ENCODE results near the gene TEX47. TPM values are rescaled to one million over a fixed set of nuclear protein-coding genes. Genes with fewer than 3 reads are reported as not detected.
A peak's percentile ranks its signal among the peaks of the same experiment; 100 is the strongest.

The TEX47 gene
- total and polyA plus RNA-seq, 7 experiments from 2014 or later = not detected

DNA sequence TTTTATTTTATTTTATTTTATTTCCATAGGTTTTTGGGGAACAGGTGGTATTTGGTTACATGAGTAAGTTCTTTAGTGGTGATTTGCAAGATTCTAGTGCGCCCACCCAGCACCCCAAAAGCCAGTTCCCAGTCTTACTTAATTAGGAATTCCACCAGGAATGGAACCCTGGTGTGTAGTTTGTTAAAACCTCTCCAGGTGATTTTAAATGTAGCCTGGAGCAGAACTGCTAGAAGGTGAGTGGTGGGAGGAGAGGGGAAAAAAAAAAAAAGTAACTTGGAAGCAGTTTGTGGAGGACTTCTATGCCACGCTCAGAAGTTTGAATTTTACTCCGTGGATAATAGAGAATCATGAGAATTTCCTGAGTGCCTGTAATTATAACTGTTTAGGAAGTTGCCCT, 5.5 kb upstream of the TEX47 start:
- Mint-ChIP-seq H3K4me1 (no peaks in the 10 kb centered on the region), H3K36me3 (no peaks in the 10 kb centered on the region), H3K4me3 (no peak overlapping the region), H3K27me3 (peaks cover 0 to 10% (median 0%) of the 10 kb centered on the region in 5 donors), H3K27ac (no peak overlapping the region), H3K9me3 (no peaks in the 10 kb centered on the region)
- ChIA-PET CTCF (no interaction called here), POLR2A (no interaction called here)
- H3K4me1 ChIP-seq (ENCODE audit: control insufficient read depth in 2 of 2, insufficient read depth in 2 of 2, low read length in 2 of 2) = no peaks in the 10 kb centered on the region
- ATAC-seq (no peak), DNase-seq (no peak)
- H3K9me3 ChIP-seq (ENCODE audit: control insufficient read depth in 2 of 3, low read length in 3 of 3) = no peaks in the 10 kb centered on the region
- no peaks in the 10 kb centered on the region for H3K36me3 ChIP-seq (ENCODE audit: control insufficient read depth in 2 of 3, insufficient read depth in 3 of 3, low read length in 3 of 3)
- no peak overlapping the region for H3K4me3 ChIP-seq (ENCODE audit: low read length)
- intact Hi-C loops (cut with micrococcal nuclease) = no loop called here
- H3K27me3 ChIP-seq (ENCODE audit: control insufficient read depth in 2 of 2, insufficient read depth in 2 of 2, low read length in 2 of 2) = no peaks in the 10 kb centered on the region
- no peak overlapping the region for H3K27ac ChIP-seq (ENCODE audit: low read depth, low read length)

DNA sequence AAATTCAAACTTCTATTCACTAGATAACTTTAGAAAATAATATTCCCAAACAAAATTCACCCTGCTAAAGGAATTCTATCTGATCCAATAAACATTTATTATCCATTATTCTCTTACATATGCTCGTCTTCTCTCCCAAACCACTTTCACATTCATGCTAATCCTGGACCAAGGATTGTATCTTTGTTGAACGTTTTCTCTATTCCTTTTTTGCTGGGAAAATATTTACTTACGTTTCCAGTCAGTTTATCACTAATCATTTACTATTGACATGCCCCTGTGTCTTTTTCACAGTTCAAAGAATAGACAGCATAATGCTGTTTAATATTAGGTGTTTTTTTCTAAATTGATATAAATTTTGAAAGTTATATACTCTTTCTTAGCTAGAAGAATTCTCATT, 3.2 kb downstream of the TEX47 start:
- Histone ChIP-seq H3K36me3 (ENCODE audit: control insufficient read depth in 2 of 3, insufficient read depth in 3 of 3, low read length in 3 of 3) (no peaks in the 10 kb centered on the region), H3K27ac (ENCODE audit: low read depth, low read length) (no peak overlapping the region), H3K9me3 (ENCODE audit: control insufficient read depth in 2 of 3, low read length in 3 of 3) (no peaks in the 10 kb centered on the region), H3K4me3 (ENCODE audit: low read length) (no peak overlapping the region), H3K4me1 (ENCODE audit: control insufficient read depth in 2 of 2, insufficient read depth in 2 of 2, low read length in 2 of 2) (no peaks in the 10 kb centered on the region), H3K27me3 (ENCODE audit: control insufficient read depth in 2 of 2, insufficient read depth in 2 of 2, low read length in 2 of 2) (no peaks in the 10 kb centered on the region)
- Mint-ChIP-seq H3K4me3 (no peak overlapping the region), H3K27me3 (peaks cover 0 to 5% (median 0%) of the 10 kb centered on the region in 5 donors), H3K36me3 (no peaks in the 10 kb centered on the region), H3K9me3 (no peaks in the 10 kb centered on the region), H3K27ac (no peak overlapping the region), H3K4me1 (no peaks in the 10 kb centered on the region)
- CTCF ChIA-PET = interaction anchor here (1.8 to 2.6 kb wide), 2 partner anchors 830 to 831 kb away, joined by 6 to 14 read pairs; no protein-coding TSS in a partner anchor
- ATAC-seq = no peak
- intact Hi-C loops (cut with micrococcal nuclease) = no loop called here
- POLR2A ChIA-PET = no interaction called here
- no peak for DNase-seq

DNA sequence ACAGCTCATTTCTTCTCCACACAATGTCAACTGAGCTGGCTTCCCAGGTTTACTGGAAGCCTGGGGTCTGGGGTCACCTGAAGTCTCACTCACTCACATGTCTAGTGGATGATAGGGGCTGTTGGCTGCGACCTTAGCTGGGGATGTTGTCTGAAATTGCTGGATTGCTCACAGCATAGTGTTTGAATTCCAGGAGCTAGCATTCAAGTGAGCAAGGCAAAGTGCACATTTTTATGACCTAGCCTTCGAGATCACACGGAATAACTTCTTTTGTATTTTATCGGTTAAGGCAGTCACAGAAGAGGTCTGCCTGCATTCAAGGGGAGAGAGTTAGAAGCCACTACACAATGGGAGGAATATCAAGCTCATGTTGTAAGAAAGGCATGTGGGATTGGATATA, 3.6 kb downstream of the TEX47 start:
- Histone ChIP-seq H3K4me3 (ENCODE audit: low read length) (no peak overlapping the region), H3K4me1 (ENCODE audit: control insufficient read depth in 2 of 2, insufficient read depth in 2 of 2, low read length in 2 of 2) (no peaks in the 10 kb centered on the region), H3K27me3 (ENCODE audit: control insufficient read depth in 2 of 2, insufficient read depth in 2 of 2, low read length in 2 of 2) (no peaks in the 10 kb centered on the region), H3K36me3 (ENCODE audit: control insufficient read depth in 2 of 3, insufficient read depth in 3 of 3, low read length in 3 of 3) (no peaks in the 10 kb centered on the region), H3K9me3 (ENCODE audit: control insufficient read depth in 2 of 3, low read length in 3 of 3) (no peaks in the 10 kb centered on the region), H3K27ac (ENCODE audit: low read depth, low read length) (no peak overlapping the region)
- DNase-seq = no peak
- Mint-ChIP-seq H3K4me1 (no peaks in the 10 kb centered on the region), H3K27me3 (peaks cover 0 to 5% (median 0%) of the 10 kb centered on the region in 5 donors), H3K4me3 (no peak overlapping the region), H3K9me3 (no peaks in the 10 kb centered on the region), H3K36me3 (no peaks in the 10 kb centered on the region), H3K27ac (no peak overlapping the region)
- ATAC-seq = no peak
- ChIA-PET POLR2A (no interaction called here), CTCF (interaction anchor here (2.6 kb wide), 1 partner anchor 831 kb away, joined by 14 read pairs; no protein-coding TSS in a partner anchor)
- intact Hi-C loops (cut with micrococcal nuclease) = no loop called here

DNA sequence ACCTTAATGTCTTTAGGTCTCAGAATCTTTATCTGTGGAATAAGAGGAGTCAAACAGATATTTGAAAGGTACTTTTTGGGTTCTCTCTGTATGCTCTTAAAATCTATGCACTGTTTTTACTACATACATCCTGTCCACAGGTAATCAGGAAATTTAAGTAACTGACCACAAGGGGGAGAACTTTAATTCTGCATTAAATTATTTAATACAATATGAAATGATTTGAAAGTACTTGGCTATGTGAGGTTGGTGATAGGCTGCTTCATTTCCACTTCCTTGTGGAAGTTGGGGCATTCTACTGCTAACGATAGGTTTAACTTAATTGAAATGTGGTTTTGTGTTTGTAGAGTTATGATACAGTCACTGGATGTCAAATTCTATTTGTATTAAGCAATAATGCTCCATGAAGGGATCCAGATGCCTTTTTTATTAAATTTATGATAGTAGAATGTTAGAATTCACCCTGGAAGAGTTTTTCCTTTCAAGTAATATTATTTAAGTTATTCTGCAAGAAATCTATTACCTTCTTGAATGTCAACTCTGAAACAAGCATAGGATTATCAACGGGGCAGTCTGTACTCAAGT, 6.0 kb downstream of the TEX47 start:
- ChIA-PET CTCF (interaction anchor here (2.6 kb wide), 1 partner anchor 833 kb away, joined by 14 read pairs; no protein-coding TSS in a partner anchor), POLR2A (no interaction called here)
- H3K27ac Mint-ChIP-seq = no peak overlapping the region
- no peaks in the 10 kb centered on the region for H3K9me3 ChIP-seq (ENCODE audit: control insufficient read depth in 2 of 3, low read length in 3 of 3)
- H3K36me3 ChIP-seq (ENCODE audit: control insufficient read depth in 2 of 3, insufficient read depth in 3 of 3, low read length in 3 of 3) = no peaks in the 10 kb centered on the region
- intact Hi-C loops (cut with micrococcal nuclease) = loop anchor here (1.0 to 10.0 kb wide), 5 partner anchors 834 to 1637 kb away; no protein-coding TSS in a partner anchor
- H3K27ac ChIP-seq (ENCODE audit: low read depth, low read length) = no peak overlapping the region
- no peaks in the 10 kb centered on the region for H3K27me3 ChIP-seq (ENCODE audit: control insufficient read depth in 2 of 2, insufficient read depth in 2 of 2, low read length in 2 of 2)
- no peaks in the 10 kb centered on the region for H3K27me3 Mint-ChIP-seq
- no peak overlapping the region for H3K4me3 ChIP-seq (ENCODE audit: low read length)
- H3K4me1 Mint-ChIP-seq = no peaks in the 10 kb centered on the region
- no peak overlapping the region for H3K4me3 Mint-ChIP-seq
- no peaks in the 10 kb centered on the region for H3K36me3 Mint-ChIP-seq
- no peaks in the 10 kb centered on the region for H3K9me3 Mint-ChIP-seq
- DNase-seq (peak in 6 of 9 donors; percentile 1 to 42 (median 33)), ATAC-seq (no peak)
- H3K4me1 ChIP-seq (ENCODE audit: control insufficient read depth in 2 of 2, insufficient read depth in 2 of 2, low read length in 2 of 2) = no peaks in the 10 kb centered on the region

DNA sequence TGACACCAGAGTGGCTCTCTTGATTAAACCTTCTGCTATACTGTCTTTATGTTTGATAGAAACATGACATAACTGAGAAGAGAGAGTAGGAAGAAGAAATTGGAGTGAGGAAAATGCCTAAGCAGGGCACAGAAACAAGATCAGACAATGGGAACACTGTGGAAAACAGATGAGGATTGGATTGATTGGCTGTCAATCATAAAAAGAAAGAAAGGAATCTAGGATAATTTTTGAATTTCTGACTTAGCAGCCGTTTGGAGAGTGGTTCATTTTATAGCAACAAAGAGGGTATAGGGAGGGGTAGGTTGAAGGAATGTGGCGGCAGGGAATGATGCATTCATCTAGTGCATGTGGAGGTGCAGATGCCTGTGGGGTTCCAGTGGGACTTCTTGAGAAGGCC, 7.8 kb downstream of the TEX47 start:
- H3K9me3 Mint-ChIP-seq = no peaks in the 10 kb centered on the region
- H3K4me1 Mint-ChIP-seq = no peaks in the 10 kb centered on the region
- Histone ChIP-seq H3K4me1 (ENCODE audit: control insufficient read depth in 2 of 2, insufficient read depth in 2 of 2, low read length in 2 of 2) (no peaks in the 10 kb centered on the region), H3K27me3 (ENCODE audit: control insufficient read depth in 2 of 2, insufficient read depth in 2 of 2, low read length in 2 of 2) (no peaks in the 10 kb centered on the region), H3K27ac (ENCODE audit: low read depth, low read length) (no peak overlapping the region), H3K9me3 (ENCODE audit: control insufficient read depth in 2 of 3, low read length in 3 of 3) (no peaks in the 10 kb centered on the region), H3K36me3 (ENCODE audit: control insufficient read depth in 2 of 3, insufficient read depth in 3 of 3, low read length in 3 of 3) (no peaks in the 10 kb centered on the region), H3K4me3 (ENCODE audit: low read length) (no peak overlapping the region)
- ATAC-seq (no peak), DNase-seq (no peak)
- no peaks in the 10 kb centered on the region for H3K27me3 Mint-ChIP-seq
- CTCF ChIA-PET = no interaction called here
- intact Hi-C loops (cut with micrococcal nuclease) = loop anchor here (2.0 to 10.0 kb wide), 3 partner anchors 1327 to 1639 kb away; no protein-coding TSS in a partner anchor
- H3K27ac Mint-ChIP-seq = no peak overlapping the region
- H3K4me3 Mint-ChIP-seq = no peak overlapping the region
- no peaks in the 10 kb centered on the region for H3K36me3 Mint-ChIP-seq
- POLR2A ChIA-PET = no interaction called here

DNA sequence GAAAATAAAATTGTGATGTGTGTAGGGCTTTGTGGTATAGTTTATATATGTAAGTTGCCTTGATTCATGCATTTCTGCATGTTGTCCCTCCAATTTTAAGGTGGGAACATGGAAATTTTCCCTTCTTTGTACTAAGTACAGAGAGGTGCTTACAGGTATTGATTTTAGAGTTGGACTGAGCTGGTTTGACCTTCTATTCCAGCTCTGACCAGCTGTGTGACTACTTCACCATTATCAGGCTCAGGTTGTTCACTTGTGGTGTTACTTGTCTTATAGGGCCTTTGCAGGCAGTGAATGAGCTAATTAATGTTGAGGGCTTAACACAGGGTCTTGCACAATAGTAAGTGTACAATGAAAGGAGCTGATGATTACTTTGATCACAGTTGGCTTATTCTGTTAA, 19.7 kb downstream of the TEX47 start:
- Histone ChIP-seq H3K4me1 (ENCODE audit: control insufficient read depth in 2 of 2, insufficient read depth in 2 of 2, low read length in 2 of 2) (no peaks in the 10 kb centered on the region), H3K27me3 (ENCODE audit: control insufficient read depth in 2 of 2, insufficient read depth in 2 of 2, low read length in 2 of 2) (no peaks in the 10 kb centered on the region), H3K9me3 (ENCODE audit: control insufficient read depth in 2 of 3, low read length in 3 of 3) (no peaks in the 10 kb centered on the region), H3K4me3 (ENCODE audit: low read length) (no peak overlapping the region), H3K27ac (ENCODE audit: low read depth, low read length) (no peak overlapping the region), H3K36me3 (ENCODE audit: control insufficient read depth in 2 of 3, insufficient read depth in 3 of 3, low read length in 3 of 3) (no peaks in the 10 kb centered on the region)
- Mint-ChIP-seq H3K4me1 (peaks cover 0 to 1% (median 0%) of the 10 kb centered on the region in 7 donors), H3K36me3 (no peaks in the 10 kb centered on the region), H3K4me3 (no peak overlapping the region), H3K27me3 (peaks cover 0 to 12% (median 0%) of the 10 kb centered on the region in 5 donors), H3K9me3 (no peaks in the 10 kb centered on the region), H3K27ac (no peak overlapping the region)
- DNase-seq (no peak), ATAC-seq (no peak)
- intact Hi-C loops (cut with micrococcal nuclease) = no loop called here
- CTCF ChIA-PET = no interaction called here
- POLR2A ChIA-PET = no interaction called here

DNA sequence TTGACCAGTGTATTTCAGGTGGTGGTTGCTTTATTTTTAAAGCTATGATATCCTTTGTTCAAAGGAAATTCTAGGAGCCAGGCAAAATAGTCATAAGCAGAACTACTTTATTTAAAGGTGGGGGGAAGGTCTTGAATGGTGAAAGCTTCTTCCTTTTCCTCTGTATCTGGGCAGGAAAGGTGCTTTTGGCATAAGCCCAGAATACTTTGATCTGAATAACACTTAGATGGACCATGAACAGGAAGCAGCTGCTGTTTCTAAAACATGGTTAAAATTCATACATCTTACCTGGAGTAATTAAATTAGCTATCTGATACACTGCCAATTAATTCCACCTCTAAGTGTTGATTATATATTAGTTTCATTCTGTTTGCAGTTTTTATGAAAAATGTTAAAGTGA, 22.8 kb downstream of the TEX47 start:
- H3K4me1 Mint-ChIP-seq = peaks cover 0 to 1% (median 0%) of the 10 kb centered on the region in 7 donors
- H3K27me3 Mint-ChIP-seq = peaks cover 0 to 5% (median 4%) of the 10 kb centered on the region in 5 donors
- no peaks in the 10 kb centered on the region for H3K36me3 Mint-ChIP-seq
- peaks cover 0 to under 1% (median 0%) of the 10 kb centered on the region in 11 donors for H3K9me3 Mint-ChIP-seq
- Histone ChIP-seq H3K4me3 (ENCODE audit: low read length) (no peak overlapping the region), H3K4me1 (ENCODE audit: control insufficient read depth in 2 of 2, insufficient read depth in 2 of 2, low read length in 2 of 2) (no peaks in the 10 kb centered on the region), H3K36me3 (ENCODE audit: control insufficient read depth in 2 of 3, insufficient read depth in 3 of 3, low read length in 3 of 3) (no peaks in the 10 kb centered on the region), H3K27me3 (ENCODE audit: control insufficient read depth in 2 of 2, insufficient read depth in 2 of 2, low read length in 2 of 2) (no peaks in the 10 kb centered on the region), H3K27ac (ENCODE audit: low read depth, low read length) (no peak overlapping the region), H3K9me3 (ENCODE audit: control insufficient read depth in 2 of 3, low read length in 3 of 3) (no peaks in the 10 kb centered on the region)
- intact Hi-C loops (cut with micrococcal nuclease) = no loop called here
- ATAC-seq = no peak
- ChIA-PET CTCF (interaction anchor here (0.6 kb wide), 1 partner anchor 320 kb away, joined by 3 read pairs; no protein-coding TSS in a partner anchor), POLR2A (no interaction called here)
- no peak for DNase-seq
- no peak overlapping the region for H3K27ac Mint-ChIP-seq
- no peak overlapping the region for H3K4me3 Mint-ChIP-seq
